NT2/D1 (cell line): ENCODE data around the gene MISFA.

Source experiments
- DNase-seq: peaks from one replicate; pipeline ENCODE4 v3.0.0-alpha.2; 2011; ENCODE audit warnings: low read depth, low spot score
- H3K27me3 ChIP-seq: 2 replicates; pipeline ENCODE4 v1.6.0; 2011; ENCODE audit warnings: mild to moderate bottlenecking; ENCODE audit not compliant: insufficient read length, insufficient read depth
- H3K36me3 ChIP-seq: 2 replicates; pipeline ENCODE4 v1.6.1; 2011; ENCODE audit warnings: mild to moderate bottlenecking, low read length, mixed read lengths; ENCODE audit not compliant: insufficient read depth, insufficient read length
- H3K4me1 ChIP-seq: 2 replicates; pipeline ENCODE4 v1.5.1; 2011; ENCODE audit not compliant: insufficient read depth, insufficient read length
- H3K4me3 ChIP-seq: 2 replicates; pipeline ENCODE4 v1.5.1; 2011; ENCODE audit warnings: low read depth; ENCODE audit not compliant: insufficient read length
- H3K9ac ChIP-seq: 2 replicates; pipeline ENCODE4 v1.6.0; 2011; ENCODE audit warnings: low read depth; ENCODE audit not compliant: insufficient read length
- H3K9me3 ChIP-seq: 2 replicates; pipeline ENCODE4 v1.5.1; 2011; ENCODE audit warnings: mild to moderate bottlenecking, low read length; ENCODE audit not compliant: insufficient read depth
- SUZ12 ChIP-seq: IDR thresholded peaks from 2 replicates; pipeline ENCODE4 v1.6.1; 2011; ENCODE audit not compliant: insufficient read length, insufficient read depth; ENCODE audit errors: extremely low read depth
- YY1 ChIP-seq: IDR thresholded peaks from 2 replicates; pipeline ENCODE4 v1.6.1; 2011; ENCODE audit not compliant: insufficient read length, insufficient read depth
- ZNF274 ChIP-seq: IDR thresholded peaks from 2 replicates; pipeline ENCODE4 v1.6.1; 2011; ENCODE audit warnings: mild to moderate bottlenecking, low read depth, low read length

The MISFA gene

DNA sequence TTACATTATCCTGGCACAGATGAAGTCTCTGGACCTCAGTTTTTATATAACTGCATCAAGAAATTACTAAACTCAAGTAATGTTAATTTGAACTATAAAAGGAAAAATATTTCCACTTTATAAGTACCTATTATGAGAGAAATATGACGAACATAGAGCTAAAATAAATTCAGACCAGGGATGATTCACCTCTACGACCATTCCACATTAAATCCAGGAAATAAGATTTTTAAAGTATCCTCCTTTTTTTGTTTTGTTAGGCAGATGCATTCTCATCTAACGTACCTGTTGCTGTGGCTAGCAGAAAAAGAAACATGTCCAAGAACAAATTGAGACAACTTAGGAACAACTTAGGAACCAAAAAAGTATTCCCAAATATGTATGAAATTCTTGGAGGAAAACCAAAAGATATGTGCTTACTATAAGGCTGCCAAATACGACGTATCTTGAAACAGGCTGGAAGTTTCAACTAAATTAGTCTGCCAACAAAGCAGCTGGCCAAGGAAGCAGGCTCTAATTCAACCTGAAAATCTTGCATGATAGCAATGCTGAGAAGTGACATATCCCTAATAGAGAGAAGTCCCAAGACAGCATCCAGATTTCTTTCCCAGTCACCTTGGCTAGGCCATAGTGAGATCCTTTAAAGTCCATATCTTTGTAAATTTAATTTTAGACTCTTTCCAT, 18.9 kb downstream of the MISFA start:
- Histone ChIP-seq H3K27me3 (no peaks in the 10 kb centered on the region), H3K9ac (no peak overlapping the region), H3K4me3 (no peak overlapping the region), H3K9me3 (no peaks in the 10 kb centered on the region), H3K4me1 (no peaks in the 10 kb centered on the region), H3K36me3 (peaks cover 23% of the 10 kb centered on the region)
- DNase-seq, result no peak
- TF ChIP-seq YY1 (no peak), SUZ12 (no peak), ZNF274 (no peak)

DNA sequence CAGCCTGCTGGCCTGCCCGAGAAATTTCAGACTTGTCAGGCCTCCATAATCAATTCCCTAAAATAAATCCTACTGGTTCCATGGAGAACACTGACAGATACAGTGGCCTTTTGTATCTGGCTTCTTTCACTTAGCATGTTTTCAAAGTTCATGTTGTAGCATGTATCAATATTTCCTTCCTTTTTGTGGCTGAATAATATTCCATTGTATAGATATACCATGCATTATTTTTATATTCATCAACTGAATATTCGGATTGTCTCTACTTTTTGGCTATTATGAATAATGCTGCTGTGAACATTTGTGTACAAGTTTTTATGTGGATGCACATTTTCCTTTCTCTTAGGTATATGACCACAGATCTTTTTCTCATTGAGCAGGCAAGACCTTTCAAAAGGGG, 24.1 kb downstream of the MISFA start:
- DNase-seq, result no peak
- Histone ChIP-seq H3K27me3 (no peaks in the 10 kb centered on the region), H3K9ac (no peak overlapping the region), H3K4me3 (no peak overlapping the region), H3K36me3 (no peaks in the 10 kb centered on the region), H3K9me3 (no peaks in the 10 kb centered on the region), H3K4me1 (no peaks in the 10 kb centered on the region)
- no peak for TF ChIP-seq YY1
- no peak for TF ChIP-seq ZNF274
- no peak for TF ChIP-seq SUZ12

DNA sequence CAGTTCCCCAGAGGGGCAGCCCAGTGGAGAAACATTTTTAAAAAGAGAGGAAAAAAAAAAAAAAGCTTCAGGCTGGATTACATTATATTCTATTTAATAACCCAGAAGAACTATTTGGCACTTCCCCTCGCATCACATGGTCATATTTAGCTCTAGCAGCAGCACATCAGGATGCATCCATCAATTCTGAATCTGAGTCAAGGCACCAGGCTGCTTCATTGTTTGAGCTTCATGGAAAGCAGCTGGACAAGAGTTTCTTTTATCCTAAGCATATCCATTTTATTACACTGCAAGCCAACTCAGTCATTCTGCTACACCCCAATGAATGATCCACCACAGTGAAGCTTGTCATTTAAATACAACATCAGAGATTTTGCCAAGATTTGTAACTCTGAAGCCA, 24.6 kb downstream of the MISFA start:
- Histone ChIP-seq H3K4me1 (no peaks in the 10 kb centered on the region), H3K9ac (no peak overlapping the region), H3K4me3 (no peak overlapping the region), H3K27me3 (no peaks in the 10 kb centered on the region), H3K36me3 (no peaks in the 10 kb centered on the region), H3K9me3 (no peaks in the 10 kb centered on the region)
- DNase-seq, result no peak
- TF ChIP-seq ZNF274 (no peak), YY1 (no peak), SUZ12 (no peak)

DNA sequence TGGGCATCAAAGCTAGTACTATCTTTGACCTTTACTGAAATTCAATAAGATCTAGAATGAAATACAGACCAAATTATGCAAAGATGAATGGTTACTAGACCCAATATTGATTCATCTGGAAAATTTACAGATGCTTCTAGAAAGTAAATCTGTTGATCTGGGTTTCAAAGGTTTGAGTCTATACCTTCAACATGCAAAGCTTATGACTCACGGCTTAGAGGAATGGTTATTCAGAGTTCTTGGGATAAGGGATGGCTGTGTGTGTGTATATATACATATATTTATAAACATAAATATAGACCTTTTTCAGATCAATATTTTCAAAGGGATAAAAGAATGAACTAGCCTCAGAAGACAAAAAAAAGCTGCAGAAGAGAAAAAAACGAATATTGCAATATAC, 33.3 kb downstream of the MISFA start:
- H3K4me1 ChIP-seq, result no peaks in the 10 kb centered on the region
- H3K36me3 ChIP-seq, result no peaks in the 10 kb centered on the region
- no peaks in the 10 kb centered on the region for H3K27me3 ChIP-seq
- H3K9me3 ChIP-seq, result no peaks in the 10 kb centered on the region
- H3K9ac ChIP-seq, result peak overlapping the region; percentile 93
- H3K4me3 ChIP-seq, result peak overlapping the region; percentile 94
- TF ChIP-seq ZNF274 (no peak), YY1 (no peak), SUZ12 (no peak)
- no peak for DNase-seq

DNA sequence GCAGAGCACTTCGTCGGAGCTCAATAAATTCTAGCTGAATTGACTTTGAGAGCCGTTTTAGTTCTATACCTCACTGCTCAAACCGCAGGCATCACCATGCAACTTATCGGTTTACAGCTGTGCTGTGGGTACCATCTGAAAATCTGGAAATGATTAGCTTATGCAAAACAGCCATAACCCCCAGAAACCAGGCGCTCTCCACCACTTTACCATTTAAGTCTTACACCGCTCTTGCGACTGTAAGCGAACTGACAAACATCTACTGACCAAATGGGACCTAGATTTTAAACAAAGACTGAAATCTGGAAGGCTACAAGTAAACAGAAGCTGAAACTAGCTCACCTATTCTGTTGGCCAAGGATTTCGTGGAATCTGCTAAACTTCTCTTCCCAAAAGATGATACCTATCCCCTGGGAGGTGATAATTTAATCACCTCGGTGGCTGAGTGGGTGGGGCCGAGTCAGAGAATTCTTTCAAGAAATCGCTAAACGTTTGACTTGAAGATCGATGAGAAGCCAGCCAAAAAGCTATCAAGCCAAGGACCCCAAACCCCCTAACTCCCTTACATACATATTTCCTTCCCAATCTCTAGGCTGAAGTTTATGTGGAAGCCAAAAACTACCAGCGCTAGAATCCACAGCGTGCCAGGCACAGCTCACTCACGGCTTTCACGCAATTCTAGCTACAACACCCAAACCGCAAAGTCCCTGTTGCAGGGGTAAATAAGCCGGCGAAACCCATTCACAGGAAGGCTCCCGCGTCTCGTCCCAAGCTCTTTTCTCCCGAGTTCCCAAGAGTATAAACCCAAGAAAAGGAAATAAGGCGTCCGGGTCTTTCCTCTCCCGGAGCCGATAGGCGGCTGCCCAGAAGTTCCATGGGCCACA, 33.9 kb downstream of the MISFA start:
- DNase-seq, result no peak
- Histone ChIP-seq H3K36me3 (no peaks in the 10 kb centered on the region), H3K4me3 (peak overlapping the region; percentile 94), H3K27me3 (no peaks in the 10 kb centered on the region), H3K9ac (peak overlapping the region; percentile 93), H3K9me3 (no peaks in the 10 kb centered on the region), H3K4me1 (no peaks in the 10 kb centered on the region)
- TF ChIP-seq SUZ12 (no peak), YY1 (no peak), ZNF274 (no peak)

DNA sequence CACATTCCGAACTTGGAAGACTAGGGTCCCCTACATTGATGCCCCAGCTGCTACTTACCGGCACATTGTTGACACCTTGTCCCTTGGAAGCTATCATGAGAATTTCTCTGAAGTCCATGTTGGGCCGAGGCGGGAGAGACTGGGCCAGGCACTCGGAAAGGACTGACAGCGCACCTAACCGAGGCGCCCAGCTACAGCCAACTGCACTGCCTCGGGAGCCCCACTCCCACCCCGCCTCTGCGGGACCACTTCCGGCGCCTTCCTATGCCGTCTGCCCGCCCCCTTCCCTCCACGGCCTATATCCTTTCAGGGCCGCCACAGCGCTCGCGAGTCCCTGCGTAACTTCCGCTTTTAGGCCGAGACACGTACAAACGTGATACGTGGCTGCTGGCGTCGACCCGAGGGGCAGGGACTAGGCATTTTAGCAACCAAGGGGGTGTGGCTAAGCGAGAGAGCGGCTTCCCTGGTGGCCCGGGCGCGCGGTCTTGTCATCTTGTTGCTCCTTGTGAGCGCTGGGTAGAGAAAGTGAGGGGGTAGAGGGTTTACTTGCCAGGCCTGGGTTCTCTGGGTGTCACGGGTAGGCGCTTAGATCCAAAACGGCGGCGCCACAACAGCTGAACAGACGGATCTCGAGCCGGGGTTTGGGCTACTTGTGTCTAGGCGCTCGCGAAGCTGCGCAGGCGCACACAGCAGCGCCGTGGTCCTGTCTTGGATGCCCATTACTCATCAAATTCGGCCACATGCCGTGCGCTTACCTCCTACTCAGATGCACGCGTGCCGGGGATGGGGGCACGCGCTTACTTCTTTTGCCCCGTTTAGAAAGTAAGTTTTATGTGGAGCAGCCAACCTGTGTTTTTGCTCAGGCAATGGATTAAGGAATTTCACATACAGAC, 34.8 kb downstream of the MISFA start, which contains the start of gene SPTY2D1:
TSS of gene SPTY2D1 (minus strand) at position 203 of the 893 bp plus-strand sequence. CDS start at position 118, 85 bp downstream.
- Histone ChIP-seq H3K27me3 (no peaks in the 10 kb centered on the region), H3K4me3 (peak within 1 kb of the TSS; percentile 94), H3K9ac (peak within 1 kb of the TSS; percentile 93), H3K4me1 (no peaks in the 10 kb centered on the region), H3K9me3 (no peaks in the 10 kb centered on the region), H3K36me3 (no peaks in the 10 kb centered on the region)
- peak; percentile 94 for DNase-seq
- TF ChIP-seq ZNF274 (no peak), YY1 (no peak), SUZ12 (no peak)
